Measurements from ENCODE around the gene UBE2A.

UBE2A gene

DNA sequence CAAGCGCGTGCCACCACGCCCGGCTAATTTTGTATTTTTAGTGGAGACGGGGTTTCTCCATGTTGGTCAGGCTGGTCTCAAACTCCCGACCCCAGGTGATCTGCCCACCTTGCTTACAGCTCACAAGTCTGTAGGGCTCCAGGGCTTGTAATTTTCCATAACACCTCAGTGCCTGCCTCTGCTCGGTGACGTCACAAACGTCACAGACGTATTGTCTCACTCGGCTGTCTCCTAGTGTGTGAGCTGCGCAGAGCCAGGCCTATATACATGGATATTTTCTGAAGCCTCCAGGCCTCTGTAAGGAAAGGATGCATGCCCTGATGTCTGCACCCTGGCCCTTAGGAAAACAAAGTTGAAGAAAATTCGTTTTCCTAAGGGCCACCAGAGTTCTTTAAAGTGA lies 40.4 kb downstream of the UBE2A start:
- no peak for DNase-seq

DNA sequence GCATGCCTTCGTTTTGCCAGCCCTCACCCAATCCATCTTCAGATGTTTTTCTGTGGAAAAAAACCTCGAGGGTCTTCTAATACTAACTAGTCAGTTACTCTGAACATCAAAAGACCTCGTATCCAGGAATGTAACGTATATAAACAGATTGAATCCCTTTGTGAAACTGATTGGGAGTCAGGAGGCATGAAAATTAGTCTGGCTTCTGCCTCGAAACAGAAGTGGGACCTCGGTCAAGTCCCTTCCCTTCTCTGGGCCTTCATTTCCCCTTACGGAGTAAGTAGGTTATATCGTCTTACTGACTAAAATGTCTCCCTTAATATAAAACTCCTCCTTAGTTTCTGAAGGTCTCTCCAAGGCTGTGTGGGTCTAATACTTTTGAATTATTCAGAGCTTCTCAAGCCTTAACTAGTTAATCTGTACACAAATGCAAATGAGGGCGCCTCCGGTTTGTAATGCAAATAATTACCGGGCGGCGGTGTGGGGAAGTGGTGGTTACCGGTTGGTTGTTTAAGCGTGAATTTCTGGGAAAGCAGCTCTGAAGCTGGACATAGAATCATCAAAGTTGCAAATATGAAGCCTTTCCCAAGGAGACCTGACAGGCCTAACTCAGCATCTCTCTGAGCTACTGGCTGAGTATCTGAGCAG lies 43.3 kb downstream of the UBE2A start:
- no peak for DNase-seq

DNA sequence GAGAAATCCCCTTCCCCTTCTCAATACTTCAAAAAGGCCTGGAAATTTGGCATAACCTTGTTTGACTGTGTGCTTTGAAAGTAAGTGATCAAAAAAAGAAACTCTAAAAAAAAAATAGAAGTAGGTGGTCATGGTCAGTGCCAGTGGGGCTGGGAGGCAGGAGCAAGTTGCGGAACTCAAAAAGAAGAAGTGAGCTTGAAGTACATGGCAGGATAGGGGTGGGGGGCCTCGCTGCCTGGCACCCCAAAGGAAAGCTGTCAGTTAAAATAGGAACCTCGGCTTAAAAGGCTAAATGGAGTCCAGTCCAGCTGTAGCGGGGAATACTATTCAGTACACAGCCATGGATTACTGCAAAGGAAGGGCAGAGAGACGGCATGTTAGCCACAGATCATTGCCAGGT lies 44.1 kb downstream of the UBE2A start:
- no peak for DNase-seq

DNA sequence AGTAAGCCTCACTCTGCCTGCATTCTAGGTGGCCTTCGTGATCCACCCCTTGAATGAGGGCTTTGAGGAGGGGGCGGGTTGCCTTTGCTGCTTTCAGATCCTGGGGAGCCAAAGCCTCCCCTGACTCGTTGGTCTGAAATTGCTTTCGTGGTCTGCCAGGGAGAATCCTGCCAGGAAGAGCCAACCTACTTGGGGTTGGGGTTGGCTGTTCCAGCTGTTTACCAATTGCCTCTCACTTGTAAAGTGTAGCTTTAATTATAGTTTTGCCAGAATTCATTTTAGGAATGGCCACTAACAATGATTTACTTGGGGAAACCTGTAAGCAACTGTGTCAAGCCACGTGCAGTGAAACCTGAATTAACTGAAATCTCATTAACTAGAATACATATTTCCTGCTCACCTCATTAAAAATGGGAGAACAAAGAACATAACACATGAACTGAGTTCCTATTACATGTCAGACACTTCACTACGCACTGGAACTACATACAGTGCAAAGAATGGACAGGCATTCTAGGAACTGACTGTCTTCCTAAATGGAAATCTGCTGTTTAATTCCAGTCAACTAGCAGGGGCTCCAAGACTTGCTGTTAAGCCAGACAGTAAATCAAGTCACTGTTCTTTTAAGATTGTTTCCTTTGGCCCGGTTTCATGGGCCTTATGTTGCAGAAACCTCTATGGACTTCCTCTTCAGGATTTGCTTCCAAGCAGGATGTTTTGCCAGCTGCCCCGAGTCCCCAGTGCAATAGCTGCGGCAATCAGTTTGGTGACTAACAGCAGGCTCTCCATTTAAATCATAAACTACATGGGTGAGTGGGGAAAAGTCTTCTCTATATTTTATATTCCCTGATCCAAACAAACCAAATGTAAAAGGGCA lies 48.2 kb downstream of the UBE2A start:
- peak; percentile 22 for DNase-seq

DNA sequence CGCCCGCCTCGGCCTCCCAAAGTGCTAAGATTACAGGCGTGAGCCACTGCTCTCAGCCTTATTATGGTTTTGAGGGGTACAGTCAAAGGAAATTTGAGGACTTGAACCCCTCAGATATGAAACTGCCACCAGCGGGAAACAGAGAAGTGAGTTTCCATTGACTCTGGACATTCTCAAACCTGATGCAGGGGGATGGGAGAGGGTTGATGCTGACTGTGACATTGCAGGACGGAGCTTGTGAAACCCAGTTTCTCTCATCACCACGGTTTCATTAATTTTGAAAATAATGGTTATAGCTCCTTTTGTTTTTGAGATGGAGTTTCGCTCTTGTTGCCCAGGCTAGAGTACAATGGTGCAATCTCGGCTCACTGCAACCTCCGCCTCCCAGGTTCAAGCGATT lies 50.1 kb downstream of the UBE2A start:
- DNase-seq, result no peak

DNA sequence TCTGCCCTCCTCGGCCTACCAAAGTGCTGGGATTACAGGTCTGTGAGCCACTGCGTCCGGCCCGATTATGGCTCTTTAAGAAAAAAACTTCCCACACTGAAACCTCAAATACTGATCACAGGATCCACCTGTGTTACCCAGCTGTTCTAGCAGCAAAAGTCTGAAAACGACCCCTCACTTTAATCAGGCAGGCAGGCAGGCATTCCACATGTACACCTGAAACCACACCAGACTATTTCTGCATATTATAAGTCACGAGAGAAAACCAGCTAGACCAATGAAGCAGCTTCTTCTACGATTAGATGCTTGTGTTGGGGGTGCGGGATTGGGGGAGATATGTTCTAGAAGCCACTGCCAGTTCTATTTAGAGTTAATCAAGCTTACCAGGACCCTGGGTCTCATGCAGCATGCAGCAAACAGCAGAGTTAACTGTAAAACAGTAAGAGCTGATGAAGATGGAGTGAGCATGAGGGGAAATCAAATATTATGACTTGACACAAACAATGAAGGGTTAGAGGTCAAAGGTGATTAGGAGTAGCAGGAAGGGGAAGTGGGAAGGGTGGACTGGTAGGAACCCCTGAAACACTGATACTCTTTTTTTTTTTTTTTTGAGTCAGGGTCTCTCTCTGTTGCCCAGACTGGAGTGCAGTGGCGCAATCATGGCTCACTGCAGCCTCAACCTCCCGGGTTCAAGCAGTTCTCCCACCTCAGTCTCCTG lies 50.7 kb downstream of the UBE2A start:
- no peak for DNase-seq

DNA sequence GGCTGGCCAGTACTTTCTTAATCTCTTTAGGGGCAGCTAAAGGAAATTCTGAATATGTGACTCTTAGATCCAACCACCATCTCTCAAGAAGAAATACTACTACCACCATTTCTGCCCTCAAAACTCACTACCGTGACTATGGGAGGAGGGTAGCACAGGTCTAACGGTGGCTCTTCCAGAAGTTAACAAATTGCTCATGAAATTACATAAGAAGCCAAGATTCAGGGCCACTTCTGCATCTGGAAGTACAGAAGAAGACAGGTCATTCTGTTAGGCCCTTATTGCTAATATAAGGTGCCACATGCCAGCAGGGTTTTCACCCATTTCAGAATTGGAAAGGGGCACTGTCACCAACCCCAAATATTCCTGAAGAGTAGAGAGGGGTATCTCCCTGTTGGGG lies 51.5 kb downstream of the UBE2A start:
- no peak for DNase-seq

Measured in NCI-H2029 treated with DMSO at 0.1 percent for 48 hours (cell line).